GM12878 (cell line): ENCODE measurements around the gene ITGB5. TPM values are rescaled to one million over a fixed set of nuclear protein-coding genes. Genes with fewer than 3 reads are reported as not detected.

Source experiments
- ATAC-seq: fragments of 200-7000 bp; cut with Tn5 transposase; 3 replicates; pipeline ENCODE4 v1.9.1; 2020; ENCODE audit warnings: mild to moderate bottlenecking, moderate library complexity
- BruUV-seq: library from RNA; stranded (reverse); fragments of 400-500 nt; replicated peaks from 2 replicates; lab custom pipeline; 2021; lab: Mats Ljungman, UMichigan
- CTCF ChIA-PET: fragments of 300-600 bp; sonication (Branson Sonifier 250); formaldehyde crosslinking; extraction: SDS; loops from one replicate; lab custom pipeline; 2021; ENCODE audit warnings: inconsistent platforms; lab: Yijun Ruan, JAX
- POLR2A ChIA-PET: fragments of 350-600 bp; formaldehyde crosslinking; extraction: SDS; loops from one replicate; lab custom pipeline; 2021; ENCODE audit warnings: inconsistent platforms; lab: Charles Lee
- RAD21 ChIA-PET: fragments of 300-600 bp; sonication (Branson Sonifier 250); formaldehyde crosslinking; loops from one replicate; lab custom pipeline; 2023; ENCODE audit warnings: antibody characterized with exemption; ENCODE audit not compliant: unreplicated experiment; lab: Charles Lee
- SMC1A ChIA-PET: fragments of 300-600 bp; sonication (Branson Sonifier 250); formaldehyde crosslinking; loops from one replicate; lab custom pipeline; 2023; ENCODE audit not compliant: unreplicated experiment, uncharacterized antibody; lab: Charles Lee
- DNase-seq: peaks from one replicate; pipeline ENCODE4 v3.0.0-alpha.2; 2011; ENCODE audit warnings: low read depth, low spot score
- FAIRE-seq: peaks from 3 replicates; lab custom pipeline; 2011; peaks lifted over from hg19 to GRCh38; lab: Jason Lieb, UNC
- H2AFZ ChIP-seq: 2 replicates; pipeline ENCODE4 v1.6.0; 2011; ENCODE audit warnings: low read depth, low read length, control low read depth; ENCODE audit not compliant: control insufficient read depth
- H3K27ac ChIP-seq: 2 replicates; pipeline ENCODE4 v1.5.1; 2011; ENCODE audit warnings: control low read depth; ENCODE audit not compliant: control insufficient read depth, insufficient read depth
- H3K27me3 ChIP-seq, 2 experiments: replicated peaks in 1 of 2; 2 replicates each; pipeline versions ENCODE4 v1.6.0 to v1.6.1; 2011; ENCODE audit warnings: low read length in 1 of 2; ENCODE audit not compliant: control insufficient read depth in 2 of 2, insufficient read depth in 2 of 2
- H3K36me3 ChIP-seq, 2 experiments: 2 replicates each; pipeline ENCODE4 v1.5.1; 2011; ENCODE audit warnings: low read length in 1 of 2; ENCODE audit not compliant: control insufficient read depth in 2 of 2, insufficient read depth in 2 of 2
- H3K4me1 ChIP-seq: 2 replicates; pipeline ENCODE4 v1.6.1; 2011; ENCODE audit warnings: mild to moderate bottlenecking, low read length, moderate library complexity, mixed read lengths; ENCODE audit not compliant: control insufficient read depth, insufficient read depth
- H3K4me2 ChIP-seq: 2 replicates; pipeline ENCODE4 v1.6.0; 2011; ENCODE audit warnings: control low read depth; ENCODE audit not compliant: control insufficient read depth, insufficient read depth
- H3K4me3 ChIP-seq: fragments of 200-600 bp; sonication (generic); 2 replicates; pipeline ENCODE4 v1.5.1; 2016
- H3K79me2 ChIP-seq: 2 replicates; pipeline ENCODE4 v1.6.0; 2011; ENCODE audit warnings: low read length; ENCODE audit not compliant: control insufficient read depth, insufficient read depth
- H3K9ac ChIP-seq: 2 replicates; pipeline ENCODE4 v1.8.0; 2011; ENCODE audit warnings: low read length, control low read depth, mixed read lengths; ENCODE audit not compliant: control insufficient read depth, insufficient read depth
- H3K9me3 ChIP-seq: replicated peaks from 3 replicates; pipeline ENCODE4 v1.5.1; 2011; ENCODE audit warnings: mild to moderate bottlenecking, low read length; ENCODE audit not compliant: control insufficient read depth, insufficient read depth
- H4K20me1 ChIP-seq: 2 replicates; pipeline ENCODE4 v1.6.0; 2011; ENCODE audit not compliant: control insufficient read depth, insufficient read depth
- ATF7 ChIP-seq: fragments of 450-650 bp; IDR thresholded peaks from 2 replicates; pipeline ENCODE4 v1.6.1; 2016; ENCODE audit warnings: low read depth, mild to moderate bottlenecking
- BCL3 ChIP-seq: IDR thresholded peaks from 2 replicates; pipeline ENCODE4 v1.6.1; 2011; ENCODE audit warnings: borderline replicate concordance, low read depth, mild to moderate bottlenecking, moderate library complexity, low read length; ENCODE audit not compliant: insufficient read depth, poor library complexity, severe bottlenecking
- BHLHE40 ChIP-seq, 2 experiments: fragments of 450-650 bp in 1 of 2; IDR thresholded peaks; 2 replicates each; pipeline ENCODE4 v1.6.1; 2011 to 2017; ENCODE audit warnings: low read depth in 2 of 2, borderline replicate concordance in 1 of 2, improper control_type of control experiment in 1 of 2, low read length in 1 of 2, mild to moderate bottlenecking in 1 of 2
- BRCA1 ChIP-seq: IDR thresholded peaks from 2 replicates; pipeline ENCODE4 v1.6.1; 2011; ENCODE audit warnings: low read depth, low read length, improper control_type of control experiment
- CEBPB ChIP-seq, 2 experiments: fragments of 150-350 bp in 1 of 2; IDR thresholded peaks; 2 replicates each; pipeline ENCODE4 v1.6.1; 2012 to 2014; ENCODE audit warnings: low read depth in 2 of 2, low read length in 2 of 2, borderline replicate concordance in 1 of 2, inconsistent platforms in 1 of 2
- EP300 ChIP-seq, 2 experiments: fragments of 150-350 bp in 1 of 2; IDR thresholded peaks; 2 replicates each; pipeline ENCODE4 v1.6.1; 2011 to 2012; ENCODE audit warnings: low read depth in 2 of 2, low read length in 2 of 2, borderline replicate concordance in 1 of 2, improper control_type of control experiment in 1 of 2, inconsistent platforms in 1 of 2; ENCODE audit not compliant: control insufficient read depth in 1 of 2
- ESRRA ChIP-seq: IDR thresholded peaks from 2 replicates; pipeline ENCODE4 v1.6.1; 2012; ENCODE audit warnings: mild to moderate bottlenecking, low read length, improper control_type of control experiment
- IKZF2 ChIP-seq, 2 experiments: fragments of 450-650 bp; IDR thresholded peaks; 2 replicates each; pipeline ENCODE4 v1.6.1; 2017; ENCODE audit warnings: mild to moderate bottlenecking in 2 of 2, moderate library complexity in 2 of 2
- PAX5 ChIP-seq: IDR thresholded peaks from 2 replicates; pipeline ENCODE4 v1.6.1; 2011; ENCODE audit warnings: low read depth, low read length, borderline replicate concordance
- PKNOX1 ChIP-seq: fragments of 450-650 bp; IDR thresholded peaks from 2 replicates; pipeline ENCODE4 v1.6.1; 2016; ENCODE audit warnings: mild to moderate bottlenecking
- POLR2A ChIP-seq: IDR thresholded peaks from 2 replicates; pipeline ENCODE4 v1.6.1; 2011; ENCODE audit warnings: low read depth, mild to moderate bottlenecking, low read length
- SPI1 ChIP-seq: IDR thresholded peaks from 2 replicates; pipeline ENCODE4 v1.6.1; 2011; ENCODE audit warnings: low read depth, mild to moderate bottlenecking, low read length, moderate library complexity, borderline replicate concordance; ENCODE audit not compliant: insufficient read depth
- ZNF24 ChIP-seq: fragments of 450-650 bp; IDR thresholded peaks from 2 replicates; pipeline ENCODE4 v1.6.1; 2017; ENCODE audit warnings: antibody characterized with exemption, mild to moderate bottlenecking
- WGBS: methylation state at CpG from one replicate; pipeline ENCODE4 v1.1.6; 2016; ENCODE audit warnings: low lambda C conversion rate; ENCODE audit not compliant: insufficient replicate concordance, insufficient coverage; ENCODE audit errors: missing lambda C conversion rate; 5-methylcytosine and 5-hydroxymethylcytosine counted together
- in situ Hi-C: fragments of 300-500 bp; cut with MboI; formaldehyde crosslinking; loops from 9 replicates; pipeline ENCODE4 v1.14.3; 2018; ENCODE audit warnings: mixed read lengths
- intact Hi-C: fragments of 100-400 bp; cut with micrococcal nuclease; formaldehyde crosslinking; loops from one replicate; pipeline ENCODE4 v1.14.2; 2022; ENCODE audit not compliant: unreplicated experiment
- polyA plus RNA-seq, 11 experiments: library from polyadenylated mRNA; depleted of rRNA in 4 of 11; unstranded in 6 of 11; stranded (reverse) in 5 of 11; fragments of >200 nt; fragmentation: Nextera tagmentation in 4 of 11; fragmentation: Illumina TruSeq in 1 of 11; extraction: Ambion mirVana in 4 of 11; extraction: Trizol in 1 of 11; gene quantifications; 1 replicate in 1 of 11; 2 replicates in 10 of 11; pipeline versions ENCODE4 v1.2.1 to v1.2.3, GENCODE V29; 2011 to 2016; ENCODE audit warnings: inconsistent platforms in 2 of 11, missing spikeins in 2 of 11, low read depth in 1 of 11
- total RNA-seq, 4 experiments: library from RNA; depleted of rRNA in 3 of 4; stranded (reverse); fragments of >200 nt in 3 of 4; fragmentation: Illumina TruSeq in 1 of 4; extraction: Trizol in 1 of 4; gene quantifications; 2 replicates each; pipeline versions ENCODE4 v1.2.1 to v1.2.3, GENCODE V29; 2013 to 2021

The ITGB5 gene
- total and polyA plus RNA-seq, 10 of the 15 experiments (the other 5 are each of a cell fraction or from before 2014, with no cell fraction given), result 0.05 to 10.0 (median 0.83) TPM; not detected in 2

- TF ChIP-seq EP300 (IDR thresholded peaks at IDR 0.05; ENCODE audit: borderline replicate concordance in 1 of 2, control insufficient read depth in 1 of 2, low read depth in 2 of 2, low read length in 2 of 2), result peak in 1 of 2 experiments; percentile 34; a peak in 1 of 4 replicates
- TF ChIP-seq PAX5, result peak; percentile 64; the same call in 1 of the 2 replicates
- TF ChIP-seq POLR2A, result no peak
- TF ChIP-seq ZNF24, result 0 out of 2 replicates have a peak, but pooled peaks have one; percentile 35
- TF ChIP-seq ESRRA, result no peak
- no peak for TF ChIP-seq CEBPB (IDR thresholded peaks at IDR 0.05; ENCODE audit: borderline replicate concordance in 1 of 2, low read depth in 2 of 2, low read length in 2 of 2)
- peak; percentile 76 for TF ChIP-seq ATF7
- peak; percentile 59; the same call in 1 of the 2 replicates for TF ChIP-seq PKNOX1
- TF ChIP-seq IKZF2 (IDR thresholded peaks at IDR 0.05), result peak; percentile 94 to 96
- peak; percentile 54 to 59; a peak in 2 of 4 replicates for TF ChIP-seq BHLHE40 (IDR thresholded peaks at IDR 0.05; ENCODE audit: borderline replicate concordance in 1 of 2, low read depth in 2 of 2, low read length in 1 of 2)
These were observed 40.4 kb upstream of the ITGB5 start (continued) for GRCh38 chr3:124927574-124928045.

- no TSS peak for BruUV-seq
- POLR2A ChIA-PET, result no interaction called here
- WGBS, result 60% methylated on average over 4 of the region's 4 CpGs
These were observed 39.4 kb upstream of the ITGB5 start for GRCh38 chr3:124926426-124927101.

More at GRCh38 chr3:124926426-124927101, 39.4 kb upstream of the ITGB5 start:
- intact Hi-C loops, result loop anchor here (5.0 to 10.0 kb wide), 2 partner anchors 238 to 661 kb away; no protein-coding TSS in a partner anchor
- Histone ChIP-seq H3K36me3 (no peaks in the 10 kb centered on the region), H3K27me3 (no peaks in the 10 kb centered on the region; a peak in 1 of 4 replicates), H3K27ac (no peak overlapping the region), H3K9me3 (no peaks in the 10 kb centered on the region), H3K4me2 (no peak overlapping the region), H3K9ac (no peak overlapping the region)
- in situ Hi-C loops, result no loop called here
- CTCF ChIA-PET, result interaction anchor here (0.6 to 3.6 kb wide), 17 partner anchors 8 to 660 kb away, joined by 3 to 40 read pairs (median 11); partner anchors contain the start of gene MUC13
- DNase-seq, result no peak
- SMC1A ChIA-PET, result interaction anchor here (0.6 to 2.9 kb wide), 17 partner anchors 9 to 659 kb away, joined by 3 to 23 read pairs (median 5); partner anchors contain the start of gene MUC13
- TF ChIP-seq SPI1 (0 out of 2 replicates have a peak, but pooled peaks have one; percentile 4), BCL3 (no peak), BRCA1 (no peak)
- TF ChIP-seq, all 136 proteins: peak for 1
- FAIRE-seq, result no peak
- RAD21 ChIA-PET, result interaction anchor here (0.6 to 2.8 kb wide), 13 partner anchors 9 to 660 kb away, joined by 3 to 15 read pairs (median 4); no protein-coding TSS in a partner anchor
- Histone ChIP-seq H4K20me1 (no peaks in the 10 kb centered on the region), H3K79me2 (no peaks in the 10 kb centered on the region), H3K4me3 (no peak overlapping the region), H2AFZ (no peak overlapping the region), H3K4me1 (peaks cover 15% of the 10 kb centered on the region; the same call in 1 of the 2 replicates)
- no peak for ATAC-seq
